ENCODE data around the gene MMP25.
A peak's percentile ranks its signal among the peaks of the same experiment; 100 is the strongest.

Gene MMP25

DNA sequence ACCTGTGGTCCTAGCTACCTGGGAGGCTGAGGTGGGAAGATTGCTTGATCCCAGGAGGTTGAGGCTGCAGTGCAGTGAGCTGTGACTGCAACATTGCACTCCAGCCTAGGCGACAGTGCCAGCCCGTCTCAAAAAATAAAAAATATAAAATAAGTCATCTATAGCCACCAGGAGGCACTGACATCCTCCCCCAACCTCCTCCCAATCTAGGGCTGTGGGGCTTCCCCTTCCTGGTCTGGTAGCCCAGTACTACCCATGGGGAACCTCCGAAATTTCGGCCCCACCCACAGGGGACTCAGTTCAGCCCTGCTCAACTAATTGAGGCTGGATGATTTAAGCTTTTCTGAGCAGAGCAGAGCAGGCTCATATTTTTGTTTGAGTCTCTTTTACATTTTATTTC lies 49.5 kb downstream of the MMP25 start:
- DNase-seq (ENCODE audit: low read depth): no peak

- no peak for DNase-seq (ENCODE audit: low read depth)
These were observed 50.0 kb downstream of the MMP25 start for GRCh38 chr16:3096362-3096761.

DNA sequence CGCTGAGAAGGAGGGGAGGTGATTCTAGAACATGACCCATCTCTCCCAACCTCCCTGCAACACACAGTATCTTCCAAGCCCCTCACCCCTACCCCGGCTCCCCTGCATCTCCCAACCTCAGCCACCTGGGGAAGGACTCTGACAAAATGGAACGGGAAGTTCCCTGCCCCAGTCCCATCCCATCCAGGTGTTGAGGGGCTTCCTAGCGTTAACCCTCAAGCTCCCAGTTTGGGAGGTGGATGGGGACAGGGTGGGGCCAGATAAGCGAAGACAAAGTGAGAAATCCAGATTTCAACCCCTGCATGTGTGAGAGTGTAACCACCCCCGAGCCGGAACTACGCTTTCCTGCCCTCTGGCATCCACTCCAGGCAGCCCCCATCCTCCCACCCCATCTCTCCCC lies 50.9 kb downstream of the MMP25 start:
- no peak for DNase-seq (ENCODE audit: low read depth)

- DNase-seq (ENCODE audit: low read depth): no peak
These were observed 52.4 kb downstream of the MMP25 start, which contains the start of gene ZSCAN10 for GRCh38 chr16:3098459-3099394. Gene ZSCAN10, minus strand, starts transcription at chr16:3099294. Its CDS starts 6,357 bp downstream, at chr16:3092937.

GRCh38 chr16:3099395-3099731 lies 53.0 kb downstream of the MMP25 start:
- DNase-seq (ENCODE audit: low read depth): no peak

GRCh38 chr16:3099732-3100499 lies 53.6 kb downstream of the MMP25 start:
- DNase-seq (ENCODE audit: low read depth): peak; percentile 58

GRCh38 chr16:3101018-3101840 lies 54.9 kb downstream of the MMP25 start:
- no peak for DNase-seq (ENCODE audit: low read depth)

GRCh38 chr16:3101841-3102470 lies 55.6 kb downstream of the MMP25 start:
- DNase-seq (ENCODE audit: low read depth): no peak

DNA sequence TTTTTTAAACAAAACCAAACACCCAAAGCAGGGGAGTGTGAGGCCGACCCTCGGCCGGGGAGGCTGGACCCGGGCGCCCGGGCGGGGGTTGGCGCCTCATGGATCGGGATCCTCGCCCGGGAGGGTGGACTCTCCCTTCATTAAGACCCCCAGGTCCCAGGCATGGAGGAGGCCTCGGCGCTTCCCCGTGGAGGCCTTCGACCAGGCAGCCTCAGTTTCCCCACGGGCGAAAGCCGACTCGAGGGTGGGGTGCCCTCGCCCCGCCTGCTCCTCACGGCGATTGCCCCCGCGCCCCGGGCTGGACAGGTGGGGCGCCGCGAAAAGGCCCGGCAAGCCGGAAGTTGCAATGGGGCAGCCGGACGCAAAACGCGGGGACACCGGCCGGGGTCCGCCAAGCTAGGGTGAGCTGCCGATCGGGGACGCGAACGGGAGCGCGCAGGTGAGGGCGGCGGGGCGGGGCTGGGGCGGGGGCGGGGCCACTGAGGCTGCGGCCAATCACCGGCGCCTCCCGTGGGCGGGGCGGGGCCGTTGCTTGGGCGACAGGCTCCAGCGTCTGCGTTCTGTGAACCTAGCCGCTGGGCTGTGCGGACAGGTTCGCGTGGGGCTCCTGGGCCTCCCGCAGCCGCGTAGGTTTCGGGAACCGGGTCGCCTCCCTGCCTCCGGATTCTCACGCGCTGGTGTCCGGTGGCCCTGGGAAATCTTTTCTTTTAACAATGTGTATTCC lies 60.0 kb downstream of the MMP25 start:
- DNase-seq (ENCODE audit: low read depth): peak; percentile 67
